K562 (cell line): ENCODE data around the gene CYP4F12. TPM values are rescaled to one million over a fixed set of nuclear protein-coding genes. Genes with fewer than 3 reads are reported as not detected.

Experiments
- CXXC5 ChIP-seq: fragments of 250-450 bp; sonication (Bioruptor Pico); IDR thresholded peaks from 2 replicates; pipeline ENCODE4 v1.8.0; 2022; ENCODE audit warnings: inconsistent platforms, mild to moderate bottlenecking, moderate library complexity
- GTF3C2 ChIP-seq: IDR thresholded peaks from 3 replicates; pipeline ENCODE4 v1.6.1; 2011; ENCODE audit warnings: borderline replicate concordance, mild to moderate bottlenecking, moderate library complexity; ENCODE audit not compliant: insufficient read length; ENCODE audit errors: extremely low read depth
- KAT2B ChIP-seq: IDR thresholded peaks from one replicate; pipeline ENCODE4 v1.6.1; 2012; ENCODE audit warnings: low read depth, mild to moderate bottlenecking, control low read depth, inconsistent platforms, low read length, moderate library complexity
- MIER1 ChIP-seq: fragments of 450-650 bp; IDR thresholded peaks from 2 replicates; pipeline ENCODE4 v1.6.1; 2016; ENCODE audit warnings: antibody characterized with exemption, mild to moderate bottlenecking, low read depth
- NELFE ChIP-seq: IDR thresholded peaks from 2 replicates; pipeline ENCODE4 v1.6.1; 2011; ENCODE audit warnings: mild to moderate bottlenecking; ENCODE audit not compliant: insufficient read depth, insufficient read length
- RBM15 ChIP-seq: fragments of 200-400 bp; formaldehyde crosslinking; IDR thresholded peaks from 2 replicates; pipeline ENCODE4 v1.6.1; 2018; ENCODE audit warnings: mild to moderate bottlenecking, low read length, moderate library complexity; ENCODE audit not compliant: insufficient read depth
- REST ChIP-seq, 2 experiments: fragments of 450-650 bp; formaldehyde crosslinking in 1 of 2; IDR thresholded peaks; 2 replicates each; pipeline versions ENCODE4 v1.4.0 to v1.6.1; 2014 to 2020; ENCODE audit warnings: mild to moderate bottlenecking in 2 of 2, borderline replicate concordance in 1 of 2, low read depth in 1 of 2
- TCF7L2 ChIP-seq: fragments of 150-350 bp; IDR thresholded peaks from 2 replicates; pipeline ENCODE4 v1.6.1; 2016; ENCODE audit warnings: low read depth, mild to moderate bottlenecking, low read length, moderate library complexity
- U2AF2 ChIP-seq: fragments of 200-400 bp; formaldehyde crosslinking; optimal IDR thresholded peaks from 2 replicates; pipeline ENCODE3; 2017; ENCODE audit warnings: low read depth, mild to moderate bottlenecking, low read length
- ZNF324 ChIP-seq: fragments of 250-450 bp; sonication (Bioruptor Pico); IDR thresholded peaks from 2 replicates; pipeline ENCODE4 v1.4.0; 2020; ENCODE audit warnings: mild to moderate bottlenecking
- ZNF41 ChIP-seq: fragments of 250-450 bp; sonication (Bioruptor Pico); conservative IDR thresholded peaks from 2 replicates; pipeline ENCODE4 v1.4.0; 2020; ENCODE audit warnings: mild to moderate bottlenecking
- ZNF507 ChIP-seq: conservative IDR thresholded peaks from 2 replicates; pipeline ENCODE4 v1.6.1; 2017; ENCODE audit warnings: missing genetic modification characterization, missing compliant biosample characterization
- ZNF57 ChIP-seq: fragments of 450-650 bp; formaldehyde crosslinking; IDR thresholded peaks from 2 replicates; pipeline ENCODE4 v1.4.0; 2020; ENCODE audit warnings: mild to moderate bottlenecking, moderate library complexity
- ZNF75A ChIP-seq: fragments of 450-650 bp; formaldehyde crosslinking; IDR thresholded peaks from 2 replicates; pipeline ENCODE4 v1.4.0; 2020; ENCODE audit warnings: mild to moderate bottlenecking
- polyA plus RNA-seq, 8 experiments: library from polyadenylated mRNA; depleted of rRNA in 4 of 8; stranded (reverse) in 5 of 8; unstranded in 3 of 8; fragments of >200 nt; fragmentation: Nextera tagmentation in 2 of 8; fragmentation: Illumina TruSeq in 1 of 8; extraction: Ambion mirVana in 2 of 8; extraction: Trizol in 1 of 8; gene quantifications; 2 replicates each; pipeline versions ENCODE4 v1.2.1 to v1.2.3, GENCODE V29; 2011 to 2014; ENCODE audit warnings: inconsistent platforms in 1 of 8, missing spikeins in 1 of 8
- total RNA-seq, 7 experiments: library from RNA; depleted of rRNA in 6 of 7; stranded (reverse); fragments of >200 nt in 6 of 7; fragmentation: Illumina TruSeq in 2 of 7; extraction: Trizol in 2 of 7; gene quantifications; 2 replicates each; pipeline versions ENCODE4 v1.2.1 to v1.2.3, GENCODE V29; 2011 to 2021; ENCODE audit warnings: low replicate concordance in 1 of 7
- TF ChIP-seq, protein P1 (sequence below): sonication (generic); formaldehyde crosslinking; IDR thresholded peaks from 2 replicates; pipeline ENCODE4 v1.8.1; 2023; ENCODE audit warnings: mild to moderate bottlenecking, missing genetic modification reagents

Gene CYP4F12
- total and polyA plus RNA-seq, 9 of the 15 experiments (the other 6 are each of a cell fraction or from before 2014, with no cell fraction given), result not detected

GRCh38 chr19:15623711-15624318 lies 49.1 kb upstream of the CYP4F12 start (continued):
- no peak for TF ChIP-seq ZNF41 (CRISPR knock-in tag)
- TF ChIP-seq ZNF75A (CRISPR knock-in tag), result no peak
- no peak for TF ChIP-seq TCF7L2
- no peak for TF ChIP-seq RBM15
- no peak for TF ChIP-seq NELFE
- no peak for TF ChIP-seq KAT2B
- no peak for TF ChIP-seq U2AF2
- TF ChIP-seq, protein P1, sequence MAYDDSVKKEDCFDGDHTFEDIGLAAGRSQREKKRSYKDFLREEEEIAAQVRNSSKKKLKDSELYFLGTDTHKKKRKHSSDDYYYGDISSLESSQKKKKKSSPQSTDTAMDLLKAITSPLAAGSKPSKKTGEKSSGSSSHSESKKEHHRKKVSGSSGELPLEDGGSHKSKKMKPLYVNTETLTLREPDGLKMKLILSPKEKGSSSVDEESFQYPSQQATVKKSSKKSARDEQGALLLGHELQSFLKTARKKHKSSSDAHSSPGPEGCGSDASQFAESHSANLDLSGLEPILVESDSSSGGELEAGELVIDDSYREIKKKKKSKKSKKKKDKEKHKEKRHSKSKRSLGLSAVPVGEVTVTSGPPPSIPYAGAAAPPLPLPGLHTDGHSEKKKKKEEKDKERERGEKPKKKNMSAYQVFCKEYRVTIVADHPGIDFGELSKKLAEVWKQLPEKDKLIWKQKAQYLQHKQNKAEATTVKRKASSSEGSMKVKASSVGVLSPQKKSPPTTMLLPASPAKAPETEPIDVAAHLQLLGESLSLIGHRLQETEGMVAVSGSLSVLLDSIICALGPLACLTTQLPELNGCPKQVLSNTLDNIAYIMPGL, result peak; percentile 33; the same call in 1 of the 2 replicates
- peak; percentile 99 for TF ChIP-seq REST (IDR thresholded peaks at IDR 0.05; ENCODE audit: borderline replicate concordance)
- peak; percentile 95 for TF ChIP-seq REST (CRISPR knock-in tag; IDR thresholded peaks at IDR 0.05; ENCODE audit: low read depth)
- TF ChIP-seq ZNF324, result no peak
- TF ChIP-seq GTF3C2, result no peak
- TF ChIP-seq MIER1, result peak; percentile 94
- TF ChIP-seq CXXC5, result 0 out of 2 replicates have a peak, but pooled peaks have one; percentile 10
- TF ChIP-seq ZNF57 (CRISPR knock-in tag), result no peak
- TF ChIP-seq ZNF507 (tag), result no peak
